IPS DF 6.9 (cell line): Measurements from ENCODE around the gene BCL2L1.
A peak's percentile ranks its signal among the peaks of the same experiment; 100 is the strongest.

ENCODE experiments used
- DNase-seq: peaks from one replicate; pipeline ENCODE4 v3.0.0-alpha.2; 2013; ENCODE audit warnings: low read depth, low spot score
- H3K27ac ChIP-seq: one replicate; pipeline ENCODE4 v1.5.1; 2013; ENCODE audit warnings: low read length, control low read depth
- H3K27me3 ChIP-seq: 2 replicates; pipeline ENCODE4 v1.6.1; 2013; ENCODE audit warnings: mild to moderate bottlenecking, low read length; ENCODE audit not compliant: control insufficient read depth, insufficient read depth
- H3K36me3 ChIP-seq: 2 replicates; pipeline ENCODE4 v1.6.1; 2013; ENCODE audit warnings: low read length; ENCODE audit not compliant: control insufficient read depth, insufficient read depth
- H3K4me1 ChIP-seq: 2 replicates; pipeline ENCODE4 v1.6.1; 2013; ENCODE audit warnings: low read length; ENCODE audit not compliant: control insufficient read depth, insufficient read depth
- H3K4me3 ChIP-seq: 2 replicates; pipeline ENCODE4 v1.5.1; 2013; ENCODE audit warnings: mild to moderate bottlenecking, low read length
- H3K9me3 ChIP-seq: 2 replicates; pipeline ENCODE4 v1.6.1; 2013; ENCODE audit warnings: low read length, inconsistent platforms; ENCODE audit not compliant: control insufficient read depth, insufficient read depth
- WGBS: extraction: QIAGEN DNeasy Blood & Tissue Kit; methylation state at CpG from one replicate; pipeline ENCODE4 v1.1.7; 2013; ENCODE audit warnings: mixed read lengths, missing lambda C conversion rate; ENCODE audit not compliant: insufficient read length, insufficient coverage; 5-methylcytosine and 5-hydroxymethylcytosine counted together

The BCL2L1 gene

GRCh38 chr20:31722257-31723068, at the start of gene BCL2L1:
Gene BCL2L1, minus strand, starts transcription at chr20:31722868. Its CDS starts 650 bp downstream, at chr20:31722218.
- no peaks in the 10 kb centered on the region; the same call in 1 of the 2 replicates for H3K36me3 ChIP-seq
- peak within 1 kb of the TSS; percentile 64 for H3K4me3 ChIP-seq
- H3K27ac ChIP-seq = no peak within 1 kb of the TSS
- H3K4me1 ChIP-seq = peaks cover 17% of the 10 kb centered on the region
- WGBS = no CpG with 5 or more reads among the region's 38 CpGs
- H3K9me3 ChIP-seq = no peaks in the 10 kb centered on the region
- no peak for DNase-seq
- no peaks in the 10 kb centered on the region for H3K27me3 ChIP-seq

GRCh38 chr20:31770243-31770642, 47.6 kb upstream of the BCL2L1 start:
- no peaks in the 10 kb centered on the region for H3K4me1 ChIP-seq
- H3K9me3 ChIP-seq = no peaks in the 10 kb centered on the region
- no CpG with 5 or more reads among the region's 1 CpG for WGBS
- no peak overlapping the region for H3K4me3 ChIP-seq
- no peak overlapping the region for H3K27ac ChIP-seq
- H3K27me3 ChIP-seq = no peaks in the 10 kb centered on the region
- DNase-seq = no peak
- H3K36me3 ChIP-seq = peaks cover 10% of the 10 kb centered on the region; the same call in 1 of the 2 replicates

GRCh38 chr20:31769681-31770080, 47.0 kb upstream of the BCL2L1 start:
- Histone ChIP-seq H3K27ac (no peak overlapping the region), H3K4me1 (no peaks in the 10 kb centered on the region), H3K4me3 (no peak overlapping the region), H3K36me3 (peaks cover 12% of the 10 kb centered on the region; the same call in 1 of the 2 replicates), H3K9me3 (no peaks in the 10 kb centered on the region), H3K27me3 (no peaks in the 10 kb centered on the region)
- no CpG with 5 or more reads among the region's 5 CpGs for WGBS
- DNase-seq = no peak

GRCh38 chr20:31767805-31768204, 45.1 kb upstream of the BCL2L1 start:
- WGBS = no CpG with 5 or more reads among the region's 3 CpGs
- H3K4me1 ChIP-seq = no peaks in the 10 kb centered on the region
- peaks cover 12% of the 10 kb centered on the region; the same call in 1 of the 2 replicates for H3K36me3 ChIP-seq
- DNase-seq = no peak
- no peak overlapping the region for H3K27ac ChIP-seq
- no peaks in the 10 kb centered on the region for H3K27me3 ChIP-seq
- H3K4me3 ChIP-seq = no peak overlapping the region
- no peaks in the 10 kb centered on the region for H3K9me3 ChIP-seq

GRCh38 chr20:31764641-31765305, 42.1 kb upstream of the BCL2L1 start:
- Histone ChIP-seq H3K9me3 (no peaks in the 10 kb centered on the region), H3K4me1 (no peaks in the 10 kb centered on the region), H3K36me3 (peaks cover 5% of the 10 kb centered on the region; the same call in 1 of the 2 replicates), H3K27ac (no peak overlapping the region), H3K4me3 (no peak overlapping the region), H3K27me3 (no peaks in the 10 kb centered on the region)
- DNase-seq = no peak
- no CpG with 5 or more reads among the region's 2 CpGs for WGBS

- DNase-seq = no peak
- Histone ChIP-seq H3K27ac (no peak overlapping the region), H3K4me1 (no peaks in the 10 kb centered on the region), H3K27me3 (no peaks in the 10 kb centered on the region), H3K9me3 (no peaks in the 10 kb centered on the region), H3K36me3 (peaks cover 2% of the 10 kb centered on the region; the same call in 1 of the 2 replicates), H3K4me3 (no peak overlapping the region)
- no CpG with 5 or more reads among the region's 6 CpGs for WGBS
Observed at GRCh38 chr20:31760519-31761240, 38.0 kb upstream of the BCL2L1 start.

GRCh38 chr20:31759836-31760518, 37.3 kb upstream of the BCL2L1 start:
- Histone ChIP-seq H3K27me3 (no peaks in the 10 kb centered on the region), H3K9me3 (no peaks in the 10 kb centered on the region), H3K4me3 (no peak overlapping the region), H3K27ac (no peak overlapping the region), H3K4me1 (no peaks in the 10 kb centered on the region), H3K36me3 (peaks cover 2% of the 10 kb centered on the region; the same call in 1 of the 2 replicates)
- DNase-seq = no peak
- WGBS = no CpG with 5 or more reads among the region's 2 CpGs

- Histone ChIP-seq H3K27me3 (no peaks in the 10 kb centered on the region), H3K4me1 (no peaks in the 10 kb centered on the region), H3K4me3 (no peak overlapping the region), H3K36me3 (no peaks in the 10 kb centered on the region; the same call in 1 of the 2 replicates), H3K27ac (no peak overlapping the region), H3K9me3 (no peaks in the 10 kb centered on the region)
- no peak for DNase-seq
Observed at GRCh38 chr20:31758991-31759390, 36.3 kb upstream of the BCL2L1 start.

GRCh38 chr20:31758521-31758920, 35.9 kb upstream of the BCL2L1 start:
- Histone ChIP-seq H3K9me3 (no peaks in the 10 kb centered on the region), H3K4me1 (no peaks in the 10 kb centered on the region), H3K27me3 (no peaks in the 10 kb centered on the region), H3K36me3 (no peaks in the 10 kb centered on the region; the same call in 1 of the 2 replicates), H3K27ac (no peak overlapping the region), H3K4me3 (no peak overlapping the region)
- no CpG with 5 or more reads among the region's 4 CpGs for WGBS
- DNase-seq = no peak

- H3K27ac ChIP-seq = no peak overlapping the region
- H3K36me3 ChIP-seq = no peaks in the 10 kb centered on the region; the same call in 1 of the 2 replicates
- no peaks in the 10 kb centered on the region for H3K27me3 ChIP-seq
- H3K4me3 ChIP-seq = no peak overlapping the region
- WGBS = no CpG with 5 or more reads among the region's 3 CpGs
- DNase-seq = no peak
- no peaks in the 10 kb centered on the region for H3K9me3 ChIP-seq
- H3K4me1 ChIP-seq = no peaks in the 10 kb centered on the region
Observed at GRCh38 chr20:31757254-31757653, 34.6 kb upstream of the BCL2L1 start.
